Natural killer cell (primary cell): ENCODE results near the gene TACR2. TPM values are rescaled to one million over a fixed set of nuclear protein-coding genes. Genes with fewer than 3 reads are reported as not detected.

Experiments
- ATAC-seq, 3 donors: fragments of 150-1000 bp in 2 of 3; fragments of 200-7000 bp in 1 of 3; cut with Tn5 transposase; 1 replicate in 1 of 3; 2 replicates in 2 of 3; pipeline ENCODE4 v1.10.0; 2021; ENCODE audit warnings: mild to moderate bottlenecking in 2 of 3, moderate library complexity in 2 of 3
- DNase-seq, 2 donors: peaks; one replicate each; pipeline versions ENCODE4 v3.0.0 to v3.0.0-alpha.2; 2013 to 2021; ENCODE audit warnings: mixed read lengths in 1 of 2
- H3K27ac ChIP-seq: one replicate; pipeline ENCODE4 v1.5.1; 2013; ENCODE audit warnings: mild to moderate bottlenecking, low read length
- H3K27me3 ChIP-seq: one replicate; pipeline ENCODE4 v1.6.1; 2013; ENCODE audit warnings: low read length; ENCODE audit not compliant: control insufficient read depth, insufficient read depth
- H3K36me3 ChIP-seq: one replicate; pipeline ENCODE4 v1.6.1; 2013; ENCODE audit warnings: low read length; ENCODE audit not compliant: control insufficient read depth, insufficient read depth
- H3K4me1 ChIP-seq: one replicate; pipeline ENCODE4 v1.6.1; 2013; ENCODE audit warnings: low read length; ENCODE audit not compliant: control insufficient read depth, insufficient read depth
- H3K4me3 ChIP-seq: one replicate; pipeline ENCODE4 v1.5.1; 2013; ENCODE audit warnings: low read length
- H3K9me3 ChIP-seq: one replicate; pipeline ENCODE4 v1.6.1; 2013; ENCODE audit warnings: low read length; ENCODE audit not compliant: control insufficient read depth, insufficient read depth
- H3K27ac Mint-ChIP-seq, 2 donors: one replicate each; pipeline ENCODE4 v1.8.0; 2022; ENCODE audit warnings: mild to moderate bottlenecking in 2 of 2, mixed read lengths in 2 of 2, moderate library complexity in 1 of 2
- H3K27me3 Mint-ChIP-seq, 2 donors: one replicate each; pipeline ENCODE4 v1.8.0; 2022; ENCODE audit warnings: low read depth in 2 of 2, mixed read lengths in 2 of 2
- H3K36me3 Mint-ChIP-seq: one replicate; pipeline ENCODE4 v1.8.0; 2022; ENCODE audit warnings: mixed read lengths
- H3K4me1 Mint-ChIP-seq, 2 donors: one replicate each; pipeline ENCODE4 v1.8.0; 2022; ENCODE audit warnings: mixed read lengths in 2 of 2
- H3K4me3 Mint-ChIP-seq: one replicate; pipeline ENCODE4 v1.8.0; 2022; ENCODE audit warnings: mild to moderate bottlenecking, moderate library complexity, mixed read lengths
- H3K9me3 Mint-ChIP-seq, 2 donors: one replicate each; pipeline ENCODE4 v1.8.0; 2022; ENCODE audit warnings: mixed read lengths in 2 of 2
- WGBS: methylation state at CpG from one replicate; pipeline ENCODE4 v1.1.7; 2013; ENCODE audit warnings: missing lambda C conversion rate; ENCODE audit not compliant: insufficient coverage; 5-methylcytosine and 5-hydroxymethylcytosine counted together
- intact Hi-C: fragments of 100-400 bp; cut with micrococcal nuclease; formaldehyde crosslinking; loops from one replicate; pipeline ENCODE4 v1.14.2; 2022
- total RNA-seq, 4 donors: library from RNA; stranded (reverse); fragments of 120-200 nt in 1 of 4; gene quantifications; one replicate each; pipeline versions ENCODE4 v1.2.3 to v1.2.4, GENCODE V29; 2013 to 2022
- TF ChIP-seq, protein P1 (sequence below): fragments of 200-600 bp; IDR thresholded peaks from one replicate; pipeline ENCODE4 v1.8.0; 2022; ENCODE audit warnings: antibody characterized with exemption

TACR2 gene
- total RNA-seq, 3 donors from 2014 or later (not counting 1 experiment from before 2014, with no cell fraction given), result not detected

DNA sequence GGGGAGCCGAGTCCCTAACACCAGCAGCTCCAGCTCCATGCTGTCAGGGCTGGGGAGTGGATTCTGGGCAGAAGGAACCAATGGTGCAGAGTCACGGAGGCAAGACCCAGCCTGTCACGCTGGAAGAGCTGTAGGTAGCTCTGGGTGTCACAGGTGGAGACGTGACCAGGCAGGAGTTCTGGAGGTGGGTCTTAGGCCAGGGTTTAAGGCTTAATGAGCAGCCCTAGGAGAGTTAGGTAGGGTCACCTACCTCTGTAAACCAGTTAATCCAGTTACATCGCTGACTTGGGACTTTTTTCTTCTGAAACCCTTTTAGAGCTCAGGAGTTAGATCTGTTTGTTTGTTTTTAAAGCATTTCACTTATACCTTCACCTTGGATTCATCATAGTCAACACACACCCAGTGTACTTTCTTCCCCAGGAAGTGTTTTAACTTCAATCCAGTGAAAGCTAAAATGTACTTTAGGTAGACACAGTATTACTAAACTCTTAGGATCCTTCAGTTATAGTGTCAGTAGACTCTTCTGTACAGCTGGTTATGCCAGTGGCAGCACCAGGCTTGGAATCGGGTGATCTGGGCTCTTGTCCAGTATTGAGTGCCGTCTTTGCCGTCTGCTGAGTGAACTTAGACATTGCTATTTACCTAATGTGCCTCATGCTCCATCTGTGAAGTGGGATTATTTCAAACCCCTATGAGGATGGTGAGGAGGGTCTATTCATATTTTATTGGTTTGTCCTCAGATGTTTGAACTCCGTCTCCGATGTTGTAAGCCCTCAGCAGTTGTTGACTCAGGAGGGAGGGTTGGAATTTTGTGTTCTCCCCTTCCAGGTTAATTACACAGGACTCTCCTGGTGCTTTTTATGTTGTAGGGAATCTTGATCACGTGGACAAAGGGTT lies 31.0 kb downstream of the TACR2 start:
- intact Hi-C loops, result no loop called here
- H3K9me3 ChIP-seq, result no peaks in the 10 kb centered on the region
- no peaks in the 10 kb centered on the region for H3K4me1 Mint-ChIP-seq
- H3K27me3 ChIP-seq, result no peaks in the 10 kb centered on the region
- H3K4me3 ChIP-seq, result no peak overlapping the region
- DNase-seq (no peak), ATAC-seq (no peak)
- WGBS, result over 99% methylated on average over 11 of the region's 11 CpGs
- peaks cover 13% of the 10 kb centered on the region for H3K36me3 Mint-ChIP-seq
- TF ChIP-seq, protein P1, sequence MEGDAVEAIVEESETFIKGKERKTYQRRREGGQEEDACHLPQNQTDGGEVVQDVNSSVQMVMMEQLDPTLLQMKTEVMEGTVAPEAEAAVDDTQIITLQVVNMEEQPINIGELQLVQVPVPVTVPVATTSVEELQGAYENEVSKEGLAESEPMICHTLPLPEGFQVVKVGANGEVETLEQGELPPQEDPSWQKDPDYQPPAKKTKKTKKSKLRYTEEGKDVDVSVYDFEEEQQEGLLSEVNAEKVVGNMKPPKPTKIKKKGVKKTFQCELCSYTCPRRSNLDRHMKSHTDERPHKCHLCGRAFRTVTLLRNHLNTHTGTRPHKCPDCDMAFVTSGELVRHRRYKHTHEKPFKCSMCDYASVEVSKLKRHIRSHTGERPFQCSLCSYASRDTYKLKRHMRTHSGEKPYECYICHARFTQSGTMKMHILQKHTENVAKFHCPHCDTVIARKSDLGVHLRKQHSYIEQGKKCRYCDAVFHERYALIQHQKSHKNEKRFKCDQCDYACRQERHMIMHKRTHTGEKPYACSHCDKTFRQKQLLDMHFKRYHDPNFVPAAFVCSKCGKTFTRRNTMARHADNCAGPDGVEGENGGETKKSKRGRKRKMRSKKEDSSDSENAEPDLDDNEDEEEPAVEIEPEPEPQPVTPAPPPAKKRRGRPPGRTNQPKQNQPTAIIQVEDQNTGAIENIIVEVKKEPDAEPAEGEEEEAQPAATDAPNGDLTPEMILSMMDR, result no peak
- no peaks in the 10 kb centered on the region for H3K9me3 Mint-ChIP-seq
- H3K4me3 Mint-ChIP-seq, result no peak overlapping the region
- H3K27me3 Mint-ChIP-seq, result no peaks in the 10 kb centered on the region
- H3K27ac Mint-ChIP-seq, result no peak overlapping the region
- no peak overlapping the region for H3K27ac ChIP-seq
- no peaks in the 10 kb centered on the region for H3K4me1 ChIP-seq
- H3K36me3 ChIP-seq, result peaks cover 74% of the 10 kb centered on the region

DNA sequence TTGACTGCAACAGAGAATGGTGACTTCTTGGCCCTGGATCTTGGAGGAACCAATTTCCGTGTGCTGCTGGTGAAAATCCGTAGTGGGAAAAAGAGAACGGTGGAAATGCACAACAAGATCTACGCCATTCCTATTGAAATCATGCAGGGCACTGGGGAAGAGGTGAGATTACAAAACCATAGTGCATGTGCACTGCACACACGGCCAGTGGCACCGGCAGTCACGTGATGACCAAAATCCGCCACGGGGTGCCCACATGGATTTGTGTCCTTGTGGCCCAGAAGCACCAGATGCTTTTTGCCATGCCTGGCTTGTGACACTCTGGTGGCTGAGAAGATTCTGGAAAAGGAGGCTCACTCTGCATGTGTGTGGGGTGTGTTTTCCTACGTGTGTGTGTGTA lies 32.4 kb downstream of the TACR2 start:
- Mint-ChIP-seq H3K9me3 (no peaks in the 10 kb centered on the region), H3K4me1 (no peaks in the 10 kb centered on the region), H3K27me3 (no peaks in the 10 kb centered on the region), H3K27ac (no peak overlapping the region), H3K36me3 (peaks cover 13% of the 10 kb centered on the region), H3K4me3 (no peak overlapping the region)
- intact Hi-C loops, result no loop called here
- H3K27ac ChIP-seq, result no peak overlapping the region
- 97% methylated on average over 10 of the region's 10 CpGs for WGBS
- DNase-seq, result no peak
- no peaks in the 10 kb centered on the region for H3K4me1 ChIP-seq
- no peaks in the 10 kb centered on the region for H3K27me3 ChIP-seq
- H3K36me3 ChIP-seq, result peaks cover 81% of the 10 kb centered on the region
- no peak overlapping the region for H3K4me3 ChIP-seq
- no peak for ATAC-seq
- H3K9me3 ChIP-seq, result no peaks in the 10 kb centered on the region
- TF ChIP-seq, protein P1, result no peak

DNA sequence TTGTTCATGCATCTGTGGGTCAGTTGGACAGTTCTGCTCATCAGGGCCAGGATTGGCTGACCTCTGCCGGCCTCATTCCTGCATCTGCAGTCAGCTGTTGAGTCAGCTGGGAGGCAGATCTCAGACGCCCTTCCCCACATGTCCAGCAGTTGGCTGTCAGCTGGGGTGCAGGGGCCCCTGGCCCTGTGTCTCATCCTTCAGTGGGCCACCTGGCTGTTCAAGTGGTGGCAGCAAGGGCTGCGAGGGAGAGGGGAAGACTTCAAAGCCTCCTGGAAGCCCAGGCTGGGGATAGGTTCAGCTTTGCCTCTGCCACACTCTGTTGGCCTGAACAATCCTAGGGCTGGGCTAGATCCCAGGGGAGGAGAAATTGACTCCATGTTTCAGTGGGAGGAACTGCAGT lies 33.2 kb downstream of the TACR2 start:
- Mint-ChIP-seq H3K4me3 (no peak overlapping the region), H3K27me3 (no peaks in the 10 kb centered on the region), H3K9me3 (no peaks in the 10 kb centered on the region), H3K36me3 (peaks cover 9% of the 10 kb centered on the region), H3K4me1 (no peaks in the 10 kb centered on the region), H3K27ac (no peak overlapping the region)
- no peaks in the 10 kb centered on the region for H3K27me3 ChIP-seq
- DNase-seq, result no peak
- TF ChIP-seq, protein P1, result no peak
- WGBS, result 95% methylated on average over 3 of the region's 3 CpGs
- H3K4me1 ChIP-seq, result no peaks in the 10 kb centered on the region
- no peaks in the 10 kb centered on the region for H3K9me3 ChIP-seq
- no peak for ATAC-seq
- H3K4me3 ChIP-seq, result no peak overlapping the region
- intact Hi-C loops, result no loop called here
- H3K36me3 ChIP-seq, result peaks cover 80% of the 10 kb centered on the region
- no peak overlapping the region for H3K27ac ChIP-seq
